ENCODE results near the gene IGF2R.
"Not testable (repeated sequence)": the region's sequence is repeated elsewhere in the genome, so short reads cannot be mapped to it uniquely, and the experiment has no call there.

The IGF2R gene

GRCh38 chr6:159996626-159997497 is 28.0 kb downstream of the IGF2R start:
- no peak for DNase-seq (ENCODE audit: low read depth)

- no peak for DNase-seq (ENCODE audit: low read depth)
These were observed 28.7 kb downstream of the IGF2R start for GRCh38 chr6:159997498-159998101.

GRCh38 chr6:159998538-159998937 is 29.7 kb downstream of the IGF2R start:
- DNase-seq (ENCODE audit: low read depth): no peak

- DNase-seq (ENCODE audit: low read depth): no peak
These were observed 30.4 kb downstream of the IGF2R start for GRCh38 chr6:159999240-159999671.

- DNase-seq (ENCODE audit: low read depth): no peak
These were observed 31.4 kb downstream of the IGF2R start for GRCh38 chr6:160000280-160000704.

- not testable (repeated sequence) for DNase-seq (ENCODE audit: low read depth)
These were observed 32.1 kb downstream of the IGF2R start for GRCh38 chr6:160000893-160001427.

GRCh38 chr6:160002882-160003281 is 34.0 kb downstream of the IGF2R start:
- DNase-seq (ENCODE audit: low read depth): no peak

- no peak for DNase-seq (ENCODE audit: low read depth)
These were observed 35.1 kb downstream of the IGF2R start for GRCh38 chr6:160004018-160004417.

- DNase-seq (ENCODE audit: low read depth): no peak
These were observed 35.7 kb downstream of the IGF2R start for GRCh38 chr6:160004419-160005175.

GRCh38 chr6:160005211-160005610 is 36.3 kb downstream of the IGF2R start:
- DNase-seq (ENCODE audit: low read depth): no peak

- DNase-seq (ENCODE audit: low read depth): no peak
These were observed 37.1 kb downstream of the IGF2R start for GRCh38 chr6:160005861-160006540.

- DNase-seq (ENCODE audit: low read depth): no peak
These were observed 38.3 kb downstream of the IGF2R start for GRCh38 chr6:160007145-160007544.

GRCh38 chr6:160007611-160008010 is 38.7 kb downstream of the IGF2R start:
- no peak for DNase-seq (ENCODE audit: low read depth)

- DNase-seq (ENCODE audit: low read depth): no peak
These were observed 41.2 kb downstream of the IGF2R start for GRCh38 chr6:160010067-160010466.

- no peak for DNase-seq (ENCODE audit: low read depth)
These were observed 45.3 kb downstream of the IGF2R start for GRCh38 chr6:160013987-160014868.

- no peak for DNase-seq (ENCODE audit: low read depth)
These were observed 45.9 kb downstream of the IGF2R start for GRCh38 chr6:160014869-160015182.

- no peak for DNase-seq (ENCODE audit: low read depth)
These were observed 47.1 kb downstream of the IGF2R start for GRCh38 chr6:160015778-160016684.

GRCh38 chr6:160022101-160022500 is 53.2 kb downstream of the IGF2R start:
- no peak for DNase-seq (ENCODE audit: low read depth)

GRCh38 chr6:160022793-160023192 is 53.9 kb downstream of the IGF2R start:
- no peak for DNase-seq (ENCODE audit: low read depth)

GRCh38 chr6:160024152-160024551 is 55.3 kb downstream of the IGF2R start:
- no peak for DNase-seq (ENCODE audit: low read depth)
